ENCODE measurements around the gene ATL2. TPM values are rescaled to one million over a fixed set of nuclear protein-coding genes. Genes with fewer than 3 reads are reported as not detected.

Gene ATL2
- total RNA-seq, 1 donor, result 44.2 TPM

DNA sequence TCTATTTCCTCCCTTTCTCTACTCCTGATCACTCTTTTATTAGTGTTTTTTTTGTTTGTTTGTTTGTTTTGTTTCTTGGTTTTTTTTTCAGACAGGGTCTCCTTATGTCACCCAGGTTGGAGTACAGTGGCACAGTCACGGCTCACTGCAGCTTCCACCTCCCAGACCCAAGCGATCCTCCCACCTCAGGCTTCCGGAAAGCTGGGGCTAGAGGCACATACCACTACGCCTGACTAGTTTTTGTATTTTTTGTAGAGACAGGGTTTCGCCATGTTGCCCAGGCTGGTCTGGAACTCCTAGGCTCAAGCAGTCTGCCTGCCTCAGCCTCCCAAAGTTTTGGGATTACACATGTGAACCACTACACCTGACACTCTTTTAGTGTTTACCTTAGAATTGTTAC lies 122.3 kb downstream of the ATL2 start:
- no peak overlapping the region for H3K4me3 ChIP-seq (ENCODE audit: low read depth, low read length)
- DNase-seq (ENCODE audit: low read depth), result no peak
- TF ChIP-seq, protein P1, sequence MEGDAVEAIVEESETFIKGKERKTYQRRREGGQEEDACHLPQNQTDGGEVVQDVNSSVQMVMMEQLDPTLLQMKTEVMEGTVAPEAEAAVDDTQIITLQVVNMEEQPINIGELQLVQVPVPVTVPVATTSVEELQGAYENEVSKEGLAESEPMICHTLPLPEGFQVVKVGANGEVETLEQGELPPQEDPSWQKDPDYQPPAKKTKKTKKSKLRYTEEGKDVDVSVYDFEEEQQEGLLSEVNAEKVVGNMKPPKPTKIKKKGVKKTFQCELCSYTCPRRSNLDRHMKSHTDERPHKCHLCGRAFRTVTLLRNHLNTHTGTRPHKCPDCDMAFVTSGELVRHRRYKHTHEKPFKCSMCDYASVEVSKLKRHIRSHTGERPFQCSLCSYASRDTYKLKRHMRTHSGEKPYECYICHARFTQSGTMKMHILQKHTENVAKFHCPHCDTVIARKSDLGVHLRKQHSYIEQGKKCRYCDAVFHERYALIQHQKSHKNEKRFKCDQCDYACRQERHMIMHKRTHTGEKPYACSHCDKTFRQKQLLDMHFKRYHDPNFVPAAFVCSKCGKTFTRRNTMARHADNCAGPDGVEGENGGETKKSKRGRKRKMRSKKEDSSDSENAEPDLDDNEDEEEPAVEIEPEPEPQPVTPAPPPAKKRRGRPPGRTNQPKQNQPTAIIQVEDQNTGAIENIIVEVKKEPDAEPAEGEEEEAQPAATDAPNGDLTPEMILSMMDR (IDR thresholded peaks at IDR 0.05; ENCODE audit: insufficient read depth, low read length), result no peak

GRCh38 chr2:38251940-38252339 lies 125.1 kb downstream of the ATL2 start:
- TF ChIP-seq, protein P1 (IDR thresholded peaks at IDR 0.05; ENCODE audit: insufficient read depth, low read length), result no peak
- no peak overlapping the region for H3K4me3 ChIP-seq (ENCODE audit: low read depth, low read length)
- DNase-seq (ENCODE audit: low read depth), result no peak

GRCh38 chr2:38248707-38249106 lies 128.4 kb downstream of the ATL2 start:
- DNase-seq (ENCODE audit: low read depth), result no peak
- TF ChIP-seq, protein P1 (IDR thresholded peaks at IDR 0.05; ENCODE audit: insufficient read depth, low read length), result no peak
- no peak overlapping the region for H3K4me3 ChIP-seq (ENCODE audit: low read depth, low read length)

- no peak overlapping the region for H3K4me3 ChIP-seq (ENCODE audit: low read depth, low read length)
- TF ChIP-seq, protein P1 (IDR thresholded peaks at IDR 0.05; ENCODE audit: insufficient read depth, low read length), result no peak
- no peak for DNase-seq (ENCODE audit: low read depth)
Observed at GRCh38 chr2:38248255-38248654, 128.8 kb downstream of the ATL2 start.

- TF ChIP-seq, protein P1 (IDR thresholded peaks at IDR 0.05; ENCODE audit: insufficient read depth, low read length), result no peak
- DNase-seq (ENCODE audit: low read depth), result no peak
- no peak overlapping the region for H3K4me3 ChIP-seq (ENCODE audit: low read depth, low read length)
Observed at GRCh38 chr2:38246105-38246504, 131.0 kb downstream of the ATL2 start.

DNA sequence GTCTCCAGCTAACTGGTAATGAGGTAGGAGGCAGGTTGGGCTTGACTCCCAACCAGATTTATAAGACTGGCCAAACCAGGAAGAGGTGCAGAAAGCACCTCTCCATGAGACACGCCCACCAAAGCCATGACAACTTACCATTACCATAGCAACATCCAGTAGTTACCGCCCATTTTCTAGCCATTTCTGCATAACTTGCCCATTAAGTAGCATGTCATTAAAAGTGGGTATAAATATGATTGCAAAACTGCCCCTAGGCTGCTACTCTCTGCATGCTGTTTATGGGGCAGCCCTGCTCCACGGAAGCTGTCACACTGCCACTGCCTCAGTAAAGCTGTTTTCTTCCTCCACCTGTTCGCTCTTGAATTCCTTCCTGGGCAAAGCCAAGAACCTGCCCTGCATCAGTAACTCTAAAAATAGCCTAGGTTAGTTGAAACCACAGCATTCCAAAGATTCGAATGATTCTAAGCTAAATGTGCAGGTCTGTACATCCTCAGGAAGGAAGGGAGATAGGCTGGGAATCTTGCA lies 131.9 kb downstream of the ATL2 start:
- no peak for DNase-seq (ENCODE audit: low read depth)
- TF ChIP-seq, protein P1 (IDR thresholded peaks at IDR 0.05; ENCODE audit: insufficient read depth, low read length), result no peak
- no peak overlapping the region for H3K4me3 ChIP-seq (ENCODE audit: low read depth, low read length)

- TF ChIP-seq, protein P1 (IDR thresholded peaks at IDR 0.05; ENCODE audit: insufficient read depth, low read length), result no peak
- H3K4me3 ChIP-seq (ENCODE audit: low read depth, low read length), result no peak overlapping the region
- no peak for DNase-seq (ENCODE audit: low read depth)
Observed at GRCh38 chr2:38244301-38244700, 132.8 kb downstream of the ATL2 start.

Data from fibroblast of the aortic adventitia (primary cell).